GM10266 (cell line): Measurements from ENCODE around the gene PABPN1.

ENCODE experiments used
- DNase-seq: peaks from one replicate; pipeline ENCODE4 v3.0.0; 2012; ENCODE audit errors: extremely low spot score
- TF ChIP-seq, protein P1 (sequence below): IDR thresholded peaks from 2 replicates; pipeline ENCODE4 v1.5.1; 2012; ENCODE audit warnings: mild to moderate bottlenecking, low read depth; ENCODE audit not compliant: control insufficient read depth, insufficient read depth; ENCODE audit errors: missing control alignments

Gene PABPN1

GRCh38 chr14:23326491-23327332 lies 5.5 kb downstream of the PABPN1 start:
- TF ChIP-seq, protein P1, sequence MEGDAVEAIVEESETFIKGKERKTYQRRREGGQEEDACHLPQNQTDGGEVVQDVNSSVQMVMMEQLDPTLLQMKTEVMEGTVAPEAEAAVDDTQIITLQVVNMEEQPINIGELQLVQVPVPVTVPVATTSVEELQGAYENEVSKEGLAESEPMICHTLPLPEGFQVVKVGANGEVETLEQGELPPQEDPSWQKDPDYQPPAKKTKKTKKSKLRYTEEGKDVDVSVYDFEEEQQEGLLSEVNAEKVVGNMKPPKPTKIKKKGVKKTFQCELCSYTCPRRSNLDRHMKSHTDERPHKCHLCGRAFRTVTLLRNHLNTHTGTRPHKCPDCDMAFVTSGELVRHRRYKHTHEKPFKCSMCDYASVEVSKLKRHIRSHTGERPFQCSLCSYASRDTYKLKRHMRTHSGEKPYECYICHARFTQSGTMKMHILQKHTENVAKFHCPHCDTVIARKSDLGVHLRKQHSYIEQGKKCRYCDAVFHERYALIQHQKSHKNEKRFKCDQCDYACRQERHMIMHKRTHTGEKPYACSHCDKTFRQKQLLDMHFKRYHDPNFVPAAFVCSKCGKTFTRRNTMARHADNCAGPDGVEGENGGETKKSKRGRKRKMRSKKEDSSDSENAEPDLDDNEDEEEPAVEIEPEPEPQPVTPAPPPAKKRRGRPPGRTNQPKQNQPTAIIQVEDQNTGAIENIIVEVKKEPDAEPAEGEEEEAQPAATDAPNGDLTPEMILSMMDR, result no peak

DNA sequence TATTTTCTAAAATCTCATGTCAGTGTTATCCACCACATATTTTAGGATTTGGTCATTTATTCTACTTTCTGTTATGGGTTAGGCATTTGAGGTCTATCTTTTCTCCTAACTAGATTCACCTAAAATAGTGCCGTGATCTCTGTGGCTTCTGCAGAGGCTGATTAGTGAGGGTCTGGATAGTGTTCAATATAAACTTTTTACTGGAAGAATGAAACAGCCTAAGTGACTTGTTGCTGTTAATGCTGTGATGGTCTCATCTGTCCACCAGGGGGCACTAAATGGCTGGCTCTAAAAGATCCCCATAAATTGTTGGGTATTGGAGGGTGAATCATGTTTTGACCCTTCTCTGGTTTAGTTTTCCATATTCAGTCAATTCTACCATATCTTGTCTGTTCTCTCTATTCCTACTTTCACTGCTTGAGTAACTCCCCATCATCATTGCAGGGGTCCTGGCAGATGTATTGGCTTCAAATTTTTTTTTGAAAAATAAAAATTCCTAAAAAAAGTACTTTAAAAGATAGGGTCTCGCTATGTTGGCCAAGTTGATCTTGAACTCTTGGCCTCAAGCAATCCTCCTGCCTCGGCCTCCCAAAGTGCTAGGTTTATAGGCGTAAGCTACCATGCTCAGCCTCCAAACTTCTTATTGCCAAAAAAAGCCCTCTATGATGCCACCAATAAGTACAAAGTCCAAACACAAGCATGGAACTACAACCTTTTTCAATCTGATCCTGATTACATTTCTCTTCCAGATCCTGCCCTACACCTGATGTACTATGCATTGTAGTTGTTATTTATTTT lies 6.9 kb downstream of the PABPN1 start:
- TF ChIP-seq, protein P1, result peak; percentile 92
- peak; percentile 81 for DNase-seq

More at GRCh38 chr14:23326491-23327332, 5.5 kb downstream of the PABPN1 start:
- no peak for DNase-seq

DNA sequence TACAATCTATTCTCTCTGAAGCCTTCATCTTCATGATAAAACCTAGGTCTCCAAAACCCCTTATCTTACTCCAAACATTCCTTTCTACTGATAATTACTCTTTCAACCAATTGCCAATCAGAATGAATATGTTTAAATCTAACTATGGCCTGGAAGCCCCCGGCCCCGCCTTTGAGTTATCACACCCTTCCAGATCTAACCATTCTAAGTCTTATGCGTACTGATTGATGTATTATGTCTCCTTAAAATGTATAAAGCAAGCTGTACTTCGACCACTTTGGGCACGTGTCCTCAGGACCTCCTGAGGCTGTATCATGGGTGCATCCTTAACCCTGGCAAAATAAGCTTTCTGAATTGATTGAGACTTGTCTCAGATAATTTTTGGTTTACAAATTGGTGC lies 14.4 kb downstream of the PABPN1 start:
- no peak for DNase-seq
- TF ChIP-seq, protein P1, result no peak

- TF ChIP-seq, protein P1, result no peak
- no peak for DNase-seq
These were observed 18.4 kb downstream of the PABPN1 start for GRCh38 chr14:23339506-23340268.

GRCh38 chr14:23344481-23344880 lies 23.2 kb downstream of the PABPN1 start:
- TF ChIP-seq, protein P1, result no peak
- no peak for DNase-seq

DNA sequence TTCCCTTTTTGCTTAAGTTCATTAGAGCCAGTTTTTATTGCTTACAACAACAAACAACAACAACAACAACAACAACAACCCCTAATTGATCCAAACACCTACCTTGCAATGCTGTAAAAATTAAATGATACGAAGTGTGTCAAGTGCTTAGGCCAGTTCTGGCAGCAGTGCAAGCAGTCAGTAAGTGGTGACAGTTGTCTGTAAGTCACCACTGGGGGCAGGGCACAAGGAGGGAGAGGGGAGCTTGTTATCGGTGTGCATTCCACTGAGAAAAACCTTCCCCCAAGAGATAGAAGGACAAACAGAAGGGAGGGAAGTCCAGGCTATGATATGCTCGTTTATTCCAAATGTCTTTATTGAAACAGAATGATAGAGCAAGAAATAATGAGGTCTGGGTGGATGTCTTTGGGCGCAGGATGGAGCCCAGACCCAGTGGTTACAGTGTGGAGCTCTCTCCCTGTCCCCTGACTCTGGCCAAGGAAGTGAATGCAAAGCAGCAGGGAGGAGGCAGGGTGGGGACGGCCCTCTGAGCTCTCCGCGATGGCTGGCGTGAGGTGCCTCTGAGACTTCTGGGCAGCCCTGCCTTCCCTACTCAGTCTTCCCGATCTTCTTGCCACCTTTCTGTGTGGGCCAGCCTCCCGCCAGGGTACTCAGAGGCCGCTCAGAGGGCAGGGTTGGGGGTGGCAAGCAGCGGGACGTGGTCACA lies 24.9 kb downstream of the PABPN1 start:
- TF ChIP-seq, protein P1, result no peak
- DNase-seq, result no peak
